Fibroblast of lung (primary cell): ENCODE data around the gene SBF2. TPM values are rescaled to one million over a fixed set of nuclear protein-coding genes. Genes with fewer than 3 reads are reported as not detected.

ENCODE experiments used
- DNase-seq, 2 donors: peaks; one replicate each; pipeline versions ENCODE4 v3.0.0 to v3.0.0-alpha.2; 2010; ENCODE audit warnings: low read depth in 2 of 2
- H2AFZ ChIP-seq: 2 replicates; pipeline ENCODE4 v1.5.1; 2012; ENCODE audit warnings: low read length, control low read depth, inconsistent platforms
- H3K27ac ChIP-seq: 2 replicates; pipeline ENCODE4 v1.5.1; 2011; ENCODE audit warnings: low read length, control low read depth; ENCODE audit not compliant: insufficient read depth
- H3K27me3 ChIP-seq: 2 replicates; pipeline ENCODE4 v1.5.1; 2011; ENCODE audit warnings: mild to moderate bottlenecking, low read length; ENCODE audit not compliant: control insufficient read depth, insufficient read depth
- H3K36me3 ChIP-seq: 2 replicates; pipeline ENCODE4 v1.5.1; 2011; ENCODE audit warnings: low read length; ENCODE audit not compliant: control insufficient read depth, insufficient read depth
- H3K4me1 ChIP-seq: 2 replicates; pipeline ENCODE4 v1.5.1; 2011; ENCODE audit warnings: low read length; ENCODE audit not compliant: control insufficient read depth, insufficient read depth; ENCODE audit errors: extremely low read depth
- H3K4me2 ChIP-seq: 2 replicates; pipeline ENCODE4 v1.5.1; 2011; ENCODE audit warnings: low read length, control low read depth; ENCODE audit not compliant: insufficient read depth; ENCODE audit errors: extremely low read depth
- H3K4me3 ChIP-seq, 4 experiments: fragments of 200-600 bp in 1 of 4; sonication (generic) in 1 of 4; replicated peaks in 1 of 4; 2 replicates each; pipeline ENCODE4 v1.5.1; 2011 to 2016; ENCODE audit warnings: low read length in 4 of 4, low read depth in 3 of 4, mild to moderate bottlenecking in 3 of 4, control low read depth in 2 of 4, inconsistent platforms in 1 of 4, mixed read lengths in 1 of 4; ENCODE audit not compliant: insufficient read depth in 1 of 4; ENCODE audit errors: control extremely low read depth in 1 of 4
- H3K79me2 ChIP-seq: 2 replicates; pipeline ENCODE4 v1.5.1; 2012; ENCODE audit warnings: mild to moderate bottlenecking, low read length, inconsistent platforms; ENCODE audit not compliant: control insufficient read depth, insufficient read depth
- H3K9ac ChIP-seq: 2 replicates; pipeline ENCODE4 v1.5.1; 2011; ENCODE audit warnings: mild to moderate bottlenecking, low read length, control low read depth; ENCODE audit not compliant: insufficient read depth
- H3K9me3 ChIP-seq: 2 replicates; pipeline ENCODE4 v1.5.1; 2012; ENCODE audit warnings: low read depth, low read length; ENCODE audit not compliant: control insufficient read depth, insufficient read depth
- H4K20me1 ChIP-seq: 2 replicates; pipeline ENCODE4 v1.5.1; 2011; ENCODE audit warnings: low read length; ENCODE audit not compliant: control insufficient read depth, insufficient read depth; ENCODE audit errors: extremely low read depth
- EZH2 ChIP-seq: IDR thresholded peaks from 2 replicates; pipeline ENCODE4 v1.5.1; 2012; ENCODE audit warnings: low read length, control low read depth, mild to moderate bottlenecking; ENCODE audit errors: missing control alignments
- polyA plus RNA-seq, 2 donors: library from polyadenylated mRNA; depleted of rRNA in 1 of 2; stranded (reverse) in 1 of 2; unstranded in 1 of 2; fragments of >200 nt; gene quantifications; 2 replicates each; pipeline ENCODE4 v1.2.1, GENCODE V29; 2011 to 2012; ENCODE audit warnings: missing spikeins in 1 of 2
- total RNA-seq: library from RNA; depleted of rRNA; stranded (reverse); fragments of >200 nt; gene quantifications from 2 replicates; pipeline ENCODE4 v1.2.1, GENCODE V29; 2014
- TF ChIP-seq, protein P1 (sequence below), 2 donors: IDR thresholded peaks in 1 of 2; conservative IDR thresholded peaks in 1 of 2; 1 replicate in 1 of 2; 2 replicates in 1 of 2; pipeline ENCODE4 v1.5.1; 2011 to 2012; ENCODE audit warnings: low read length in 2 of 2, control low read depth in 1 of 2, inconsistent platforms in 1 of 2, low read depth in 1 of 2, mild to moderate bottlenecking in 1 of 2

The SBF2 gene
- total and polyA plus RNA-seq, 2 donors (not counting 1 experiment from before 2014, with no cell fraction given) = 69.4 to 95.9 TPM

DNA sequence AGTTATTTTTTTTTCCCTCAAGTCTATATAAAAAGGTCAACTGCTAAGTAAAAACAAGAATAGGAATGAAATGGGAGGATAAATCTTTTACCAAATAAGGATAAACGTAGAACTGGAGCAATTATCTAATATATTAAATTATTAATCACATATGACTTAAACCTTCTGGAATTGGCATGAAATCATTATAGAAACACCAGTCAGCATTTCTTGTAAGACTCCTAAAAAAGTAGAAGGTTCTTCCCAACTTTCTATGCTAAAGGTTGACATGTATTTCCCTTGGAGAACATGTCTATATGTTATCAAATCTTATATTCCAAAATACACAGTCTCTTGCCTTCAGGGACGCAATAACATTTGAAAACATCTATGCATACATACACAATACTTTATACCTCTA lies 143.2 kb downstream of the SBF2 start:
- TF ChIP-seq EZH2 = no peak
- TF ChIP-seq, protein P1, sequence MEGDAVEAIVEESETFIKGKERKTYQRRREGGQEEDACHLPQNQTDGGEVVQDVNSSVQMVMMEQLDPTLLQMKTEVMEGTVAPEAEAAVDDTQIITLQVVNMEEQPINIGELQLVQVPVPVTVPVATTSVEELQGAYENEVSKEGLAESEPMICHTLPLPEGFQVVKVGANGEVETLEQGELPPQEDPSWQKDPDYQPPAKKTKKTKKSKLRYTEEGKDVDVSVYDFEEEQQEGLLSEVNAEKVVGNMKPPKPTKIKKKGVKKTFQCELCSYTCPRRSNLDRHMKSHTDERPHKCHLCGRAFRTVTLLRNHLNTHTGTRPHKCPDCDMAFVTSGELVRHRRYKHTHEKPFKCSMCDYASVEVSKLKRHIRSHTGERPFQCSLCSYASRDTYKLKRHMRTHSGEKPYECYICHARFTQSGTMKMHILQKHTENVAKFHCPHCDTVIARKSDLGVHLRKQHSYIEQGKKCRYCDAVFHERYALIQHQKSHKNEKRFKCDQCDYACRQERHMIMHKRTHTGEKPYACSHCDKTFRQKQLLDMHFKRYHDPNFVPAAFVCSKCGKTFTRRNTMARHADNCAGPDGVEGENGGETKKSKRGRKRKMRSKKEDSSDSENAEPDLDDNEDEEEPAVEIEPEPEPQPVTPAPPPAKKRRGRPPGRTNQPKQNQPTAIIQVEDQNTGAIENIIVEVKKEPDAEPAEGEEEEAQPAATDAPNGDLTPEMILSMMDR (conservative IDR thresholded peaks at IDR 0.05 in 1 of 2, IDR thresholded peaks at IDR 0.05 in 1 of 2; ENCODE audit: low read depth in 1 of 2, low read length in 2 of 2) = no peak
- Histone ChIP-seq H2AFZ (no peak overlapping the region), H3K27ac (no peak overlapping the region), H3K79me2 (peaks cover under 1% of the 10 kb centered on the region), H3K27me3 (no peaks in the 10 kb centered on the region), H3K4me1 (no peaks in the 10 kb centered on the region), H3K4me2 (no peak overlapping the region), H3K4me3 (no peak overlapping the region), H3K9me3 (no peaks in the 10 kb centered on the region), H3K36me3 (no peaks in the 10 kb centered on the region), H4K20me1 (no peaks in the 10 kb centered on the region), H3K9ac (no peak overlapping the region)
- DNase-seq = peak in 1 of 2 donors; percentile 27

DNA sequence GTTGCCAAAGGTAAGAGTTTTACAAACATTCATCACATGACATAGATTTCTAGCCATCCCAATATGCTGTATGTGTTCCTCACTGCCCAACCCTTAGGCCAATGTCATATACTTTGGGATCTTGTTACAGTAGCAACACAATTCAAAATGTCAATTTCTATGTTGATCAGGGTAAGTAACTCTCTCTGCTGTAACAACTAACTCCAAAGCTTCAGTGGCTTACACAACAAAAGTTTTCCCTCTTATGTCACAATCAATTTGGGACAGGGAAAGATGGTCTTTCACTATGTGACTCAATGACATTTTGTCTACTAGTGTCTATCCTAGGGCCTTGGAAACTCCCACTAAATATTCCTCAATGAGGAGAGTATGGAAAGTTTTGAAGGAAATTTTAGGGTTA lies 144.5 kb downstream of the SBF2 start:
- no peak overlapping the region for H3K27ac ChIP-seq
- H4K20me1 ChIP-seq = no peaks in the 10 kb centered on the region
- H3K27me3 ChIP-seq = no peaks in the 10 kb centered on the region
- no peaks in the 10 kb centered on the region for H3K36me3 ChIP-seq
- no peak for TF ChIP-seq EZH2
- TF ChIP-seq, protein P1 (conservative IDR thresholded peaks at IDR 0.05 in 1 of 2, IDR thresholded peaks at IDR 0.05 in 1 of 2; ENCODE audit: low read depth in 1 of 2, low read length in 2 of 2) = no peak
- H3K9ac ChIP-seq = no peak overlapping the region
- no peak overlapping the region for H3K4me2 ChIP-seq
- no peak overlapping the region for H2AFZ ChIP-seq
- no peak for DNase-seq
- H3K4me1 ChIP-seq = no peaks in the 10 kb centered on the region
- no peak overlapping the region for H3K4me3 ChIP-seq
- H3K9me3 ChIP-seq = no peaks in the 10 kb centered on the region
- peaks cover 1% of the 10 kb centered on the region for H3K79me2 ChIP-seq

DNA sequence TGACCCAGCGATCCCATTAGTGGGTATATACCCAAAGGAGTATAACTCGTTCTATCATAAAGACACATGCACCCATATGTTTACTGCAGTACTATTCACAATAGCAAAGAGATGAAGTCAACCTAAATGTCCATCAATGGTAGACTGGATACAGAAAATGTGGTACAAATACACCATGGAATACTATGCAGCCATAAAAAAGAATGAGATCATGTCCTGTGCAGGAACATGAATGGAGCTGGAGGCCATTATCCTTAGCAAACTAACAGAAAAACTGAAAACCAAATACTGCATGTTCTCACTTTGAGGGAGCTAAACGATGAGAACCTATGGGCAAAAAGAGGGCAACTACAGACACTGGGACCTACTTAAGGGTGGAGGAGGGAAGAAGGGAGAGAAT lies 146.8 kb downstream of the SBF2 start:
- Histone ChIP-seq H2AFZ (no peak overlapping the region), H3K79me2 (peaks cover 1% of the 10 kb centered on the region), H3K9me3 (no peaks in the 10 kb centered on the region), H3K27ac (no peak overlapping the region), H3K36me3 (no peaks in the 10 kb centered on the region), H3K27me3 (no peaks in the 10 kb centered on the region), H3K4me1 (no peaks in the 10 kb centered on the region), H3K9ac (no peak overlapping the region), H3K4me3 (no peak overlapping the region), H3K4me2 (no peak overlapping the region), H4K20me1 (no peaks in the 10 kb centered on the region)
- TF ChIP-seq EZH2 = no peak
- TF ChIP-seq, protein P1 (conservative IDR thresholded peaks at IDR 0.05 in 1 of 2, IDR thresholded peaks at IDR 0.05 in 1 of 2; ENCODE audit: low read depth in 1 of 2, low read length in 2 of 2) = no peak
- no peak for DNase-seq
